GM18951 (cell line): Measurements from ENCODE around the gene CLEC2D.

ENCODE experiments used
- POLR2A ChIP-seq: IDR thresholded peaks from 4 replicates; pipeline ENCODE4 v1.6.1; 2011; ENCODE audit warnings: mild to moderate bottlenecking; ENCODE audit not compliant: insufficient read length, insufficient read depth; ENCODE audit errors: extremely low read depth
- in situ Hi-C: fragments of 300-500 bp; cut with MboI; formaldehyde crosslinking; loops from one replicate; pipeline ENCODE4 v1.12.0; 2022; ENCODE audit warnings: low sequenced_read_pairs, mixed read lengths, inconsistent platforms; ENCODE audit not compliant: unreplicated experiment

Gene CLEC2D

GRCh38 chr12:9717070-9717925, 47.8 kb downstream of the CLEC2D start:
- in situ Hi-C loops = no loop called here
- TF ChIP-seq POLR2A = no peak

- in situ Hi-C loops = no loop called here
- TF ChIP-seq POLR2A = no peak
These were observed 49.5 kb downstream of the CLEC2D start for GRCh38 chr12:9718968-9719367.

GRCh38 chr12:9719790-9720189, 50.3 kb downstream of the CLEC2D start:
- in situ Hi-C loops = no loop called here

GRCh38 chr12:9721394-9722092, 52.0 kb downstream of the CLEC2D start:
- no peak for TF ChIP-seq POLR2A
- in situ Hi-C loops = no loop called here

More at GRCh38 chr12:9719790-9720189, 50.3 kb downstream of the CLEC2D start:
- peak; percentile 19 for TF ChIP-seq POLR2A

GRCh38 chr12:9724023-9724422, 54.5 kb downstream of the CLEC2D start:
- in situ Hi-C loops = no loop called here
- TF ChIP-seq POLR2A = no peak

- no peak for TF ChIP-seq POLR2A
- in situ Hi-C loops = no loop called here
These were observed 55.8 kb downstream of the CLEC2D start for GRCh38 chr12:9725213-9725870.

GRCh38 chr12:9727813-9728212, 58.3 kb downstream of the CLEC2D start:
- in situ Hi-C loops = no loop called here
- TF ChIP-seq POLR2A = no peak

GRCh38 chr12:9729082-9729481, 59.6 kb downstream of the CLEC2D start:
- no peak for TF ChIP-seq POLR2A
- in situ Hi-C loops = no loop called here

GRCh38 chr12:9730011-9730410, 60.5 kb downstream of the CLEC2D start:
- in situ Hi-C loops = no loop called here
- no peak for TF ChIP-seq POLR2A

- TF ChIP-seq POLR2A = no peak
- in situ Hi-C loops = no loop called here
These were observed 61.1 kb downstream of the CLEC2D start for GRCh38 chr12:9730591-9730990.

GRCh38 chr12:9731393-9731792, 61.9 kb downstream of the CLEC2D start:
- in situ Hi-C loops = no loop called here
- no peak for TF ChIP-seq POLR2A

- in situ Hi-C loops = no loop called here
- TF ChIP-seq POLR2A = no peak
These were observed 62.3 kb downstream of the CLEC2D start for GRCh38 chr12:9731797-9732196.

- in situ Hi-C loops = no loop called here
- TF ChIP-seq POLR2A = peak; percentile 48
These were observed 63.5 kb downstream of the CLEC2D start, which contains the start of gene CLECL1 for GRCh38 chr12:9732921-9733461. Gene CLECL1, minus strand, starts transcription at chr12:9733097.

GRCh38 chr12:9735601-9736000, 66.1 kb downstream of the CLEC2D start:
- in situ Hi-C loops = no loop called here
- no peak for TF ChIP-seq POLR2A
